Stimulated activated CD8-positive, alpha-beta memory T cell treated with anti-CD3 and anti-CD28 coated beads, Interleukin-12 subunit alpha, Interleukin-12 subunit beta, amount 100 ng/mL, for 24 hours (primary cell): ENCODE data around the gene ANKRD33B.
"Not testable (repeated sequence)": the region's sequence is repeated elsewhere in the genome, so short reads cannot be mapped to it uniquely, and the experiment has no call there.

Experiments
- DNase-seq: peaks from one replicate; pipeline ENCODE4 v3.0.0-alpha.2; 2020; ENCODE audit errors: extremely low read depth

ANKRD33B gene

GRCh38 chr5:10536931-10537579 lies 26.8 kb upstream of the ANKRD33B start:
- no peak for DNase-seq

GRCh38 chr5:10537624-10538023 lies 26.2 kb upstream of the ANKRD33B start:
- no peak for DNase-seq

GRCh38 chr5:10538103-10538788 lies 25.6 kb upstream of the ANKRD33B start:
- DNase-seq, result no peak

GRCh38 chr5:10538789-10539686 lies 24.8 kb upstream of the ANKRD33B start:
- no peak for DNase-seq

GRCh38 chr5:10539687-10539998 lies 24.2 kb upstream of the ANKRD33B start:
- no peak for DNase-seq

GRCh38 chr5:10540036-10540544 lies 23.8 kb upstream of the ANKRD33B start:
- no peak for DNase-seq

- no peak for DNase-seq
Measured at GRCh38 chr5:10540951-10541646, 22.8 kb upstream of the ANKRD33B start.

GRCh38 chr5:10542055-10542550 lies 21.8 kb upstream of the ANKRD33B start:
- DNase-seq, result no peak

GRCh38 chr5:10543585-10544040 lies 20.3 kb upstream of the ANKRD33B start:
- no peak for DNase-seq

GRCh38 chr5:10545084-10545483 lies 18.8 kb upstream of the ANKRD33B start:
- no peak for DNase-seq

GRCh38 chr5:10546186-10546585 lies 17.7 kb upstream of the ANKRD33B start:
- no peak for DNase-seq

GRCh38 chr5:10548418-10549122 lies 15.3 kb upstream of the ANKRD33B start:
- DNase-seq, result no peak

GRCh38 chr5:10549123-10549514 lies 14.8 kb upstream of the ANKRD33B start:
- not testable (repeated sequence) for DNase-seq

- no peak for DNase-seq
Measured at GRCh38 chr5:10550222-10550995, 13.5 kb upstream of the ANKRD33B start.

- DNase-seq, result no peak
Measured at GRCh38 chr5:10551782-10552138, 12.1 kb upstream of the ANKRD33B start.

- DNase-seq, result no peak
Measured at GRCh38 chr5:10552183-10553143, 11.4 kb upstream of the ANKRD33B start.

GRCh38 chr5:10553476-10553875 lies 10.4 kb upstream of the ANKRD33B start:
- DNase-seq, result no peak

- no peak for DNase-seq
Measured at GRCh38 chr5:10555277-10555684, 8.6 kb upstream of the ANKRD33B start.

- DNase-seq, result no peak
Measured at GRCh38 chr5:10556289-10556807, 7.5 kb upstream of the ANKRD33B start.
